Neural cell (in vitro differentiated cells): Measurements from ENCODE around the gene FFAR4. TPM values are rescaled to one million over a fixed set of nuclear protein-coding genes. Genes with fewer than 3 reads are reported as not detected.

ENCODE experiments used
- H2AFZ ChIP-seq: fragments of 200-600, 300-800 bp; sonication (generic), shearing (Covaris generic); 2 replicates; pipeline ENCODE4 v1.6.0; 2014; ENCODE audit warnings: low read depth, mild to moderate bottlenecking, antibody characterized with exemption, low read length, moderate library complexity
- H3F3A ChIP-seq: fragments of 200-600 bp; shearing (Covaris generic); 2 replicates; pipeline ENCODE4 v1.6.1; 2016; ENCODE audit warnings: mild to moderate bottlenecking, moderate library complexity, mixed read lengths, antibody characterized with exemption, low read length; ENCODE audit not compliant: insufficient read depth, poor library complexity, severe bottlenecking
- H3K27ac ChIP-seq: fragments of 200-600, 300-800 bp; sonication (generic), shearing (Covaris generic); 2 replicates; pipeline ENCODE4 v1.5.1; 2014; ENCODE audit warnings: mild to moderate bottlenecking, low read length, moderate library complexity
- H3K27me3 ChIP-seq: fragments of 300-800, 200-600 bp; sonication (generic), shearing (Covaris generic); 2 replicates; pipeline ENCODE4 v1.6.0; 2014; ENCODE audit warnings: mild to moderate bottlenecking, low read depth, low read length, moderate library complexity; ENCODE audit not compliant: insufficient read depth
- H3K36me3 ChIP-seq: fragments of 300-800, 200-600 bp; sonication (generic), shearing (Covaris generic); 2 replicates; pipeline ENCODE4 v1.5.1; 2014; ENCODE audit warnings: mild to moderate bottlenecking, antibody characterized with exemption, low read length, moderate library complexity; ENCODE audit not compliant: insufficient read depth
- H3K4me2 ChIP-seq: fragments of 300-800, 200-600 bp; sonication (generic), shearing (Covaris generic); 2 replicates; pipeline ENCODE4 v1.6.0; 2014; ENCODE audit warnings: mild to moderate bottlenecking, low read length
- H3K4me3 ChIP-seq: fragments of 300-800, 200-600 bp; sonication (generic), shearing (Covaris generic); 2 replicates; pipeline ENCODE4 v1.5.1; 2014; ENCODE audit warnings: mild to moderate bottlenecking, low read length, moderate library complexity
- H3K79me2 ChIP-seq: fragments of 200-600 bp; shearing (Covaris generic); replicated peaks from 2 replicates; pipeline ENCODE4 v1.6.0; 2014; ENCODE audit warnings: mild to moderate bottlenecking, low read length, moderate library complexity; ENCODE audit not compliant: insufficient read depth
- H3K9ac ChIP-seq: fragments of 300-800, 200-600 bp; sonication (generic), shearing (Covaris generic); 2 replicates; pipeline ENCODE4 v1.6.1; 2016; ENCODE audit warnings: mild to moderate bottlenecking, low read length, mixed read lengths
- H3K9me2 ChIP-seq: fragments of 200-600 bp; shearing (Covaris generic); 2 replicates; pipeline ENCODE4 v1.6.1; 2016; ENCODE audit warnings: mild to moderate bottlenecking, low read length, mixed read lengths; ENCODE audit not compliant: insufficient read depth
- H3K9me3 ChIP-seq: fragments of 200-600, 300-800 bp; sonication (generic), shearing (Covaris generic); 2 replicates; pipeline ENCODE4 v1.6.1; 2016; ENCODE audit warnings: mild to moderate bottlenecking, mixed run types, low read length, moderate library complexity, mixed read lengths
- H4K20me1 ChIP-seq: fragments of 200-600 bp; shearing (Covaris generic); 2 replicates; pipeline ENCODE4 v1.6.1; 2016; ENCODE audit warnings: mild to moderate bottlenecking, mixed run types; ENCODE audit not compliant: insufficient read depth
- EP300 ChIP-seq: fragments of 450-650 bp; conservative IDR thresholded peaks from 2 replicates; pipeline ENCODE4 v1.6.1; 2014; ENCODE audit warnings: antibody characterized with exemption, mild to moderate bottlenecking, moderate library complexity; ENCODE audit not compliant: poor library complexity, severe bottlenecking
- EZH2 ChIP-seq: fragments of 200-600, 300-800 bp; shearing (Covaris generic), sonication (generic); IDR thresholded peaks from 2 replicates; pipeline ENCODE4 v1.6.1; 2014; ENCODE audit warnings: antibody characterized with exemption, low read length, borderline replicate concordance, mild to moderate bottlenecking; ENCODE audit not compliant: insufficient read depth, poor library complexity, severe bottlenecking
- MXI1 ChIP-seq: fragments of 450-650 bp; conservative IDR thresholded peaks from 2 replicates; pipeline ENCODE4 v1.6.1; 2014; ENCODE audit warnings: antibody characterized with exemption, mild to moderate bottlenecking; ENCODE audit not compliant: poor library complexity, severe bottlenecking
- POLR2AphosphoS5 ChIP-seq: IDR thresholded peaks from 2 replicates; pipeline ENCODE4 v1.6.1; 2012
- RAD21 ChIP-seq: fragments of 450-650 bp; conservative IDR thresholded peaks from 2 replicates; pipeline ENCODE4 v1.6.1; 2014; ENCODE audit warnings: antibody characterized with exemption, mild to moderate bottlenecking, moderate library complexity
- SMC3 ChIP-seq: fragments of 450-650 bp; conservative IDR thresholded peaks from 2 replicates; pipeline ENCODE4 v1.6.1; 2014; ENCODE audit warnings: antibody characterized with exemption, mild to moderate bottlenecking, moderate library complexity; ENCODE audit not compliant: poor library complexity
- TAF1 ChIP-seq: IDR thresholded peaks from 2 replicates; pipeline ENCODE4 v1.6.1; 2012; ENCODE audit warnings: low read depth
- polyA plus RNA-seq: library from polyadenylated mRNA; depleted of rRNA; stranded (reverse); fragments of >200 nt; gene quantifications from 2 replicates; pipeline ENCODE4 v1.2.3, GENCODE V29; 2014
- TF ChIP-seq, protein P1 (sequence below): fragments of 450-650 bp; IDR thresholded peaks from 2 replicates; pipeline ENCODE4 v1.5.1; 2014; ENCODE audit warnings: antibody characterized with exemption, mild to moderate bottlenecking, moderate library complexity; ENCODE audit not compliant: poor library complexity, severe bottlenecking
- TF ChIP-seq, protein P2 (sequence below): IDR thresholded peaks from 2 replicates; pipeline ENCODE4 v1.6.1; 2012; ENCODE audit warnings: borderline replicate concordance

FFAR4 gene
- polyA plus RNA-seq, 1 donor from 2014 or later = not detected

DNA sequence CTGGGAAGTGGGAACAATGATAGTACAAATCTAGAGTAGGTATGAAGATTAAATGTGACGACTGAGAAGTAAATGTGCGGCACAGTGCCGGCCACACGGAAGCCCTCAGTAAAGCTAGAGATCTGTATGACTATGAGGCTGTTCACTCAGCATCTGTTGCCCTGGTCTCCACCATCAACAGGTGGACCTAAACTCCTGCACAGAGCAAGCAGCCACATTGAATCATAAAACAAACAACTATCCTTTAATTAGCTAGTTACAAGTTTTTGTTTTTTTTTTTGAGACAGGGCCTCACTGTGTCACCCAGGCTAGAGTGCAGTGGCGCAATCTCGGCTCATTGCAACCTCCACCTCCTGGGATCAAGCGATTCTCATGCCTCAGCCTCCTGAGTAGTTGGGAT, 18.0 kb downstream of the FFAR4 start:
- H3K4me2 ChIP-seq = no peak overlapping the region
- no peaks in the 10 kb centered on the region for H3K36me3 ChIP-seq
- H3K27ac ChIP-seq = no peak overlapping the region
- no peaks in the 10 kb centered on the region for H3K9me3 ChIP-seq
- no peak overlapping the region for H3K9ac ChIP-seq
- H3K9me2 ChIP-seq = no peaks in the 10 kb centered on the region
- no peaks in the 10 kb centered on the region for H4K20me1 ChIP-seq
- no peak overlapping the region for H2AFZ ChIP-seq
- H3K4me3 ChIP-seq = no peak overlapping the region
- H3K27me3 ChIP-seq = no peaks in the 10 kb centered on the region
- no peaks in the 10 kb centered on the region for H3F3A ChIP-seq
- H3K79me2 ChIP-seq = no peaks in the 10 kb centered on the region
- TF ChIP-seq SMC3 = no peak
- TF ChIP-seq, protein P1, sequence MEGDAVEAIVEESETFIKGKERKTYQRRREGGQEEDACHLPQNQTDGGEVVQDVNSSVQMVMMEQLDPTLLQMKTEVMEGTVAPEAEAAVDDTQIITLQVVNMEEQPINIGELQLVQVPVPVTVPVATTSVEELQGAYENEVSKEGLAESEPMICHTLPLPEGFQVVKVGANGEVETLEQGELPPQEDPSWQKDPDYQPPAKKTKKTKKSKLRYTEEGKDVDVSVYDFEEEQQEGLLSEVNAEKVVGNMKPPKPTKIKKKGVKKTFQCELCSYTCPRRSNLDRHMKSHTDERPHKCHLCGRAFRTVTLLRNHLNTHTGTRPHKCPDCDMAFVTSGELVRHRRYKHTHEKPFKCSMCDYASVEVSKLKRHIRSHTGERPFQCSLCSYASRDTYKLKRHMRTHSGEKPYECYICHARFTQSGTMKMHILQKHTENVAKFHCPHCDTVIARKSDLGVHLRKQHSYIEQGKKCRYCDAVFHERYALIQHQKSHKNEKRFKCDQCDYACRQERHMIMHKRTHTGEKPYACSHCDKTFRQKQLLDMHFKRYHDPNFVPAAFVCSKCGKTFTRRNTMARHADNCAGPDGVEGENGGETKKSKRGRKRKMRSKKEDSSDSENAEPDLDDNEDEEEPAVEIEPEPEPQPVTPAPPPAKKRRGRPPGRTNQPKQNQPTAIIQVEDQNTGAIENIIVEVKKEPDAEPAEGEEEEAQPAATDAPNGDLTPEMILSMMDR = no peak
- TF ChIP-seq EP300 = no peak
- no peak for TF ChIP-seq TAF1
- TF ChIP-seq RAD21 = no peak
- no peak for TF ChIP-seq MXI1
- TF ChIP-seq, protein P2, sequence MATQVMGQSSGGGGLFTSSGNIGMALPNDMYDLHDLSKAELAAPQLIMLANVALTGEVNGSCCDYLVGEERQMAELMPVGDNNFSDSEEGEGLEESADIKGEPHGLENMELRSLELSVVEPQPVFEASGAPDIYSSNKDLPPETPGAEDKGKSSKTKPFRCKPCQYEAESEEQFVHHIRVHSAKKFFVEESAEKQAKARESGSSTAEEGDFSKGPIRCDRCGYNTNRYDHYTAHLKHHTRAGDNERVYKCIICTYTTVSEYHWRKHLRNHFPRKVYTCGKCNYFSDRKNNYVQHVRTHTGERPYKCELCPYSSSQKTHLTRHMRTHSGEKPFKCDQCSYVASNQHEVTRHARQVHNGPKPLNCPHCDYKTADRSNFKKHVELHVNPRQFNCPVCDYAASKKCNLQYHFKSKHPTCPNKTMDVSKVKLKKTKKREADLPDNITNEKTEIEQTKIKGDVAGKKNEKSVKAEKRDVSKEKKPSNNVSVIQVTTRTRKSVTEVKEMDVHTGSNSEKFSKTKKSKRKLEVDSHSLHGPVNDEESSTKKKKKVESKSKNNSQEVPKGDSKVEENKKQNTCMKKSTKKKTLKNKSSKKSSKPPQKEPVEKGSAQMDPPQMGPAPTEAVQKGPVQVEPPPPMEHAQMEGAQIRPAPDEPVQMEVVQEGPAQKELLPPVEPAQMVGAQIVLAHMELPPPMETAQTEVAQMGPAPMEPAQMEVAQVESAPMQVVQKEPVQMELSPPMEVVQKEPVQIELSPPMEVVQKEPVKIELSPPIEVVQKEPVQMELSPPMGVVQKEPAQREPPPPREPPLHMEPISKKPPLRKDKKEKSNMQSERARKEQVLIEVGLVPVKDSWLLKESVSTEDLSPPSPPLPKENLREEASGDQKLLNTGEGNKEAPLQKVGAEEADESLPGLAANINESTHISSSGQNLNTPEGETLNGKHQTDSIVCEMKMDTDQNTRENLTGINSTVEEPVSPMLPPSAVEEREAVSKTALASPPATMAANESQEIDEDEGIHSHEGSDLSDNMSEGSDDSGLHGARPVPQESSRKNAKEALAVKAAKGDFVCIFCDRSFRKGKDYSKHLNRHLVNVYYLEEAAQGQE = no peak
- no peak for TF ChIP-seq POLR2AphosphoS5
- no peak for TF ChIP-seq EZH2

DNA sequence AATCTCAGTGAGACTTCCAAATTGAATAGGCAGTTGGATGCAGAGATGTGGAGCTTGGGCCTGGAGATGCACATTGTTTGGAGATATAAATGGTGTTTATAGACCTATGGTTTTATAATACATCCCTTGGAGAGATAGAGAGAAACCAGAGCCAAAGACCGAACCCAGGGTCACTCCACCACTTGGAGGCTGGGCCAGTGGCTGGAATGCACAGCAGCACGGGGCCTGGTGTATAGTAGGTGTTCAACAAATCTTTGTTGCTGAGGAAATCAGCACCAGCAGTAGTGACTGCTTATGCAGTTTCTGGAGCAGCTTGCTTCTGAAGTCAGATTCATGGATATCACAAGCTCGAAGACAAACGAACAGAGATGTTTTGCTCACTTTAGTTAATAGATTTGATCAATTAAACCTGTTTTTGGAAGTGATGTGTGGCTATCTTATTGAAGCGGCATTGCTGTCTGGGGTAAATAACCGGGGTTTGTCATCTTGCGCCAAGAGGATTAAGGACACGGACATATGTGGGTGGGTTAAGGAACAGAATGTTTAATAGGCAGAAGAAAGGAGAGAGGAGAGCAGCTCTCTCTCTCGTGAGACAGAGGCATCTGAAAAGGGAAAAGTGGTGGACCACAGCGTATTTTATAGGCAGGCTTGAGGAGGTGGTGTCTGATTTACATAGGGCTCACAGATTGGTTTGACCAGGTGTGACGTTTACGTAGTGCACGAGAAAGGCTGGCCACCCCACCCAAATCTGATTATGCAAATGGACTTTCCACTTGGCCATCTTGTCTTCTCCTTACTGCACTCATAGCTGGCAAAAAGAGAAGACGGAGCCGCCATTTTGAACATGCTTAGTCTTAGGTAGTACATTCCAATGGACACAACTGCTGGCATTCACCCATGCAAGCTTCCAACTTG, 23.4 kb downstream of the FFAR4 start:
- Histone ChIP-seq H3K4me2 (no peak overlapping the region), H3K27ac (no peak overlapping the region), H2AFZ (no peak overlapping the region), H3K27me3 (no peaks in the 10 kb centered on the region), H3K9me3 (no peaks in the 10 kb centered on the region), H3K79me2 (no peaks in the 10 kb centered on the region), H3F3A (no peaks in the 10 kb centered on the region), H3K36me3 (no peaks in the 10 kb centered on the region), H4K20me1 (no peaks in the 10 kb centered on the region), H3K9ac (no peak overlapping the region), H3K4me3 (no peak overlapping the region), H3K9me2 (no peaks in the 10 kb centered on the region)
- TF ChIP-seq, protein P2 = no peak
- TF ChIP-seq POLR2AphosphoS5 (no peak), MXI1 (no peak), EP300 (no peak), SMC3 (no peak), TAF1 (no peak), EZH2 (no peak)
